Astrocyte (in vitro differentiated cells and primary cell): Measurements from ENCODE around the gene MGMT.

Experiments
- EZH2 ChIP-seq: IDR thresholded peaks from 2 replicates; pipeline ENCODE4 v1.6.1; 2012; ENCODE audit warnings: mild to moderate bottlenecking, low read length, inconsistent platforms; ENCODE audit not compliant: insufficient read depth
- TF ChIP-seq, protein P1 (sequence below): IDR thresholded peaks from 2 replicates; pipeline ENCODE4 v1.5.1; 2011; ENCODE audit warnings: low read depth, mild to moderate bottlenecking, inconsistent platforms, low read length, moderate library complexity; ENCODE audit not compliant: insufficient read depth

- TF ChIP-seq, protein P1, sequence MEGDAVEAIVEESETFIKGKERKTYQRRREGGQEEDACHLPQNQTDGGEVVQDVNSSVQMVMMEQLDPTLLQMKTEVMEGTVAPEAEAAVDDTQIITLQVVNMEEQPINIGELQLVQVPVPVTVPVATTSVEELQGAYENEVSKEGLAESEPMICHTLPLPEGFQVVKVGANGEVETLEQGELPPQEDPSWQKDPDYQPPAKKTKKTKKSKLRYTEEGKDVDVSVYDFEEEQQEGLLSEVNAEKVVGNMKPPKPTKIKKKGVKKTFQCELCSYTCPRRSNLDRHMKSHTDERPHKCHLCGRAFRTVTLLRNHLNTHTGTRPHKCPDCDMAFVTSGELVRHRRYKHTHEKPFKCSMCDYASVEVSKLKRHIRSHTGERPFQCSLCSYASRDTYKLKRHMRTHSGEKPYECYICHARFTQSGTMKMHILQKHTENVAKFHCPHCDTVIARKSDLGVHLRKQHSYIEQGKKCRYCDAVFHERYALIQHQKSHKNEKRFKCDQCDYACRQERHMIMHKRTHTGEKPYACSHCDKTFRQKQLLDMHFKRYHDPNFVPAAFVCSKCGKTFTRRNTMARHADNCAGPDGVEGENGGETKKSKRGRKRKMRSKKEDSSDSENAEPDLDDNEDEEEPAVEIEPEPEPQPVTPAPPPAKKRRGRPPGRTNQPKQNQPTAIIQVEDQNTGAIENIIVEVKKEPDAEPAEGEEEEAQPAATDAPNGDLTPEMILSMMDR = no peak
- no peak for TF ChIP-seq EZH2
Measured at GRCh38 chr10:129471447-129472175, 4.6 kb downstream of the MGMT start.
